ENCODE results near the gene ZNF689.

ZNF689 gene

DNA sequence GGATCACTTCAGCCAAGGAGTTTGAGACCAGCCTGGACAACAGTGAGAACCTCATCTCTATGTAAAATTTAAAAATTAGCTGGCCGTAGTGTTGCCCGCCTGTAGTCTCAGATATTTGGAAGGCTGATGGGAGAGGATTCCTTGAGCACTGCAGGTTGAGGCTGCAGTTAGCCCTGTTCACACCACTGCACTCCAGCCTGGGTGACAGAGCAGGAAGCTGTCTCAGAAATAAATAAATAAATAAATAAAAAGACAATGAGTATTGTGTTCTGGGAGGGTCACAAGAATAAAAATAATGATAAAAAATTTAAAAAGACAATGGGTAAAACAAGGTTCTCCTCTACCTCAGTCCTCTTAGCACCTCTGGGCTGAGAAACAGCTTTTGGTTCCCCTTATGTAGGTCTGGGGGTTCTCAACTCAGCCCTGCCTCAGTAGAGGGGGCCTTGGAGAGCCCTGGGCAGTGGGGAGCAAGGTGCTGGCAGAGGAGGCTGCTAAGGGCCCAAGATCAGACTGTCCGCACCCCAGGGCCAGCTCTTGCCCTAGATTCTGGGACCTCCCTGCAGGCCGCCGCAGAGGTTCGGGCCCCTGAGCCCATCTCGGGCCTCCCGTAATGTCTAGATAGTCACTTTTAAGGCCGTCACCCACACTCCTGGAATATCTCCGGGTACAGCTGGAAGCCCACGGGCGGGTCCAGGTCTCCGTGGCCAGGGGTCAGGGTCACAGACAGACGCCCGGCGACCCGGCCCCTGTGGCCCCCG is 55.5 kb downstream of the ZNF689 start:
- no peak overlapping the region for H3K27ac ChIP-seq (ENCODE audit: insufficient read depth, low read depth, low read length, poor library complexity, severe bottlenecking)
- H3K4me3 ChIP-seq (ENCODE audit: insufficient read depth, low read depth, low read length) = no peak overlapping the region
- H3K4me1 ChIP-seq (ENCODE audit: control insufficient read depth, insufficient read depth, low read length) = peaks cover 5% of the 10 kb centered on the region
- H3K27me3 ChIP-seq (ENCODE audit: control insufficient read depth, insufficient read depth, low read length, poor library complexity, severe bottlenecking) = no peaks in the 10 kb centered on the region
- H3K36me3 ChIP-seq (ENCODE audit: control insufficient read depth, insufficient read depth, low read length) = peaks cover 7% of the 10 kb centered on the region
- WGBS, 2 experiments = 96 to 97% methylated on average over 18 of the region's 18 CpGs
- no peaks in the 10 kb centered on the region for H3K9me3 ChIP-seq (ENCODE audit: control insufficient read depth, low read length)

DNA sequence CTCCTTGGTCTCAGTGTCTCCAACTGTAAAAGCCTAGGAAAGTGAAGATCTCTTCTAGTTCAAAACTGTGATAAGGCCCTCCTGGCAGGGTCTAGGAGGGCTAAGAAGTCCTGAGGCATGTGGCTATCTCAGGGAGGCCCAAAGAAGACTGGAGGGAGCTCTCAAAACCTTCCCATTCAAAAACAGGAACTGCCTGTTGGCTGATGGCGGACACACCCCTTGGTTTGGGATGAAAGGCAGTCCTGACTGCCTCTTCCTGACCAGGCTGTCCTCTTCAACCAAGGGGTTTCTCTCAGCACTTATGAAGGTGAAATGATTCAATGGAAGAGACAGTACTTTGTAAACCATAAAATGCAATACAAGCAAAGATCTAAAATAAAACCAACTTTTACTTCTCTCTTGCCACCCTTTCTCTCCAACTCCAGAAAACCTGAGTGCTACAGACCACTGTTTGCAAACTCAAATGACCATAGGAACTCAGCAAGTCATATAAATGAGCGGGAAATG is 56.7 kb downstream of the ZNF689 start:
- no peaks in the 10 kb centered on the region for H3K4me1 ChIP-seq (ENCODE audit: control insufficient read depth, insufficient read depth, low read length)
- H3K27me3 ChIP-seq (ENCODE audit: control insufficient read depth, insufficient read depth, low read length, poor library complexity, severe bottlenecking) = no peaks in the 10 kb centered on the region
- H3K27ac ChIP-seq (ENCODE audit: insufficient read depth, low read depth, low read length, poor library complexity, severe bottlenecking) = no peak overlapping the region
- H3K4me3 ChIP-seq (ENCODE audit: insufficient read depth, low read depth, low read length) = no peak overlapping the region
- WGBS, 2 experiments = 91 to 93% methylated on average over 2 of the region's 2 CpGs
- no peaks in the 10 kb centered on the region for H3K9me3 ChIP-seq (ENCODE audit: control insufficient read depth, low read length)
- H3K36me3 ChIP-seq (ENCODE audit: control insufficient read depth, insufficient read depth, low read length) = peaks cover 7% of the 10 kb centered on the region

DNA sequence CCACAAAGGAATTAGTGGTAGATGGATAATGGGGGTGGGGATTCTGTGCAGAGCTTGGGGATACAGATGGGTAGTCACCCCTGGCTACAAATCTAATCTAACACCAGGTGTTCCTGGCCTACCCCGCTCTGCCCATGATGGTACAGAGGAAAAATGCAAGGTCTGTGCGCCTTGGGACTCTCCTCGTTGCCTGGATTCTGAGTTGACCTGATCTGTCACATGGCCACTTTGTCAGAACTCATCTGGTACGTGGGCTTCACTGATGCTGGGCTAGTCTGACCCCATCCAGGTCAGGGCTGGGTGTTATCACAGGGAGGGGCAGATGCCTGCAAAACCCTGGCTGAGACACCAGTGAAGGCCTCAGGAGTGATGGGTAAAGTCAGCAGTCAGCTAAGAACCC is 57.2 kb downstream of the ZNF689 start:
- Histone ChIP-seq H3K4me1 (ENCODE audit: control insufficient read depth, insufficient read depth, low read length) (no peaks in the 10 kb centered on the region), H3K4me3 (ENCODE audit: insufficient read depth, low read depth, low read length) (no peak overlapping the region), H3K27me3 (ENCODE audit: control insufficient read depth, insufficient read depth, low read length, poor library complexity, severe bottlenecking) (no peaks in the 10 kb centered on the region), H3K9me3 (ENCODE audit: control insufficient read depth, low read length) (no peaks in the 10 kb centered on the region), H3K27ac (ENCODE audit: insufficient read depth, low read depth, low read length, poor library complexity, severe bottlenecking) (no peak overlapping the region), H3K36me3 (ENCODE audit: control insufficient read depth, insufficient read depth, low read length) (peaks cover 7% of the 10 kb centered on the region)
- WGBS, 2 experiments = 93 to 94% methylated on average over 4 of the region's 4 CpGs

Data from ectodermal cell (in vitro differentiated cells).